Endodermal cell (in vitro differentiated cells): Measurements from ENCODE around the gene COG5. TPM values are rescaled to one million over a fixed set of nuclear protein-coding genes. Genes with fewer than 3 reads are reported as not detected.

Source experiments
- DNase-seq: peaks from one replicate; pipeline ENCODE4 v3.0.0-alpha.2; 2017
- H3K27ac ChIP-seq: 2 replicates; pipeline ENCODE4 v1.5.1; 2013; ENCODE audit warnings: mild to moderate bottlenecking, low read depth, low read length, moderate library complexity
- H3K27me3 ChIP-seq: 2 replicates; pipeline ENCODE4 v1.6.1; 2013; ENCODE audit warnings: mild to moderate bottlenecking, low read length, moderate library complexity; ENCODE audit not compliant: insufficient read depth, control insufficient read depth, poor library complexity, severe bottlenecking
- H3K36me3 ChIP-seq: 2 replicates; pipeline ENCODE4 v1.7.0; 2013; ENCODE audit warnings: mild to moderate bottlenecking, low read length, moderate library complexity; ENCODE audit not compliant: control insufficient read depth, insufficient read depth
- H3K4me1 ChIP-seq: one replicate; pipeline ENCODE4 v1.7.0; 2013; ENCODE audit warnings: low read length; ENCODE audit not compliant: control insufficient read depth, insufficient read depth
- H3K4me3 ChIP-seq: 2 replicates; pipeline ENCODE4 v1.5.1; 2013; ENCODE audit warnings: mild to moderate bottlenecking, low read length, moderate library complexity
- H3K9ac ChIP-seq: 2 replicates; pipeline ENCODE4 v1.6.1; 2013; ENCODE audit warnings: mild to moderate bottlenecking, low read length, moderate library complexity; ENCODE audit not compliant: poor library complexity, severe bottlenecking; ENCODE audit errors: extremely low read depth
- H3K9me3 ChIP-seq: 2 replicates; pipeline ENCODE4 v1.6.1; 2013; ENCODE audit warnings: mild to moderate bottlenecking, low read length, moderate library complexity; ENCODE audit not compliant: control insufficient read depth
- H3K27ac Mint-ChIP-seq: 2 replicates; pipeline ENCODE4 v1.8.0; 2020; ENCODE audit warnings: mixed read lengths
- H3K27me3 Mint-ChIP-seq: 2 replicates; pipeline ENCODE4 v1.8.0; 2021; ENCODE audit warnings: mild to moderate bottlenecking, mixed read lengths; ENCODE audit not compliant: insufficient read depth
- H3K36me3 Mint-ChIP-seq: 2 replicates; pipeline ENCODE4 v1.8.0; 2020; ENCODE audit warnings: low read depth, mixed read lengths
- H3K4me1 Mint-ChIP-seq: 2 replicates; pipeline ENCODE4 v1.8.0; 2020; ENCODE audit warnings: mixed read lengths
- H3K4me3 Mint-ChIP-seq: 2 replicates; pipeline ENCODE4 v1.8.0; 2020; ENCODE audit warnings: mild to moderate bottlenecking, moderate library complexity, mixed read lengths
- H3K9me3 Mint-ChIP-seq: 2 replicates; pipeline ENCODE4 v1.8.0; 2020; ENCODE audit warnings: mild to moderate bottlenecking, mixed read lengths
- WGBS, 2 experiments: methylation state at CpG; one replicate each; pipeline versions ENCODE4 v1.1.5 to v1.1.7; 2013; ENCODE audit warnings: missing lambda C conversion rate in 2 of 2, mixed read lengths in 1 of 2; ENCODE audit not compliant: insufficient coverage in 1 of 2, insufficient read length in 1 of 2; 5-methylcytosine and 5-hydroxymethylcytosine counted together
- total RNA-seq, 2 donors: library from RNA; stranded (reverse); fragmentation: NEBNext Ultra II Directional in 1 of 2; extraction: Animal tissue kit (Norgen Biotek cat#: 25700) in 1 of 2; gene quantifications; 2 replicates in 1 of 2; 3 replicates in 1 of 2; pipeline ENCODE4 v1.2.1, GENCODE V29; 2021
- TF ChIP-seq, protein P1 (sequence below): fragments of 200-600 bp; sonication (generic); conservative IDR thresholded peaks from 2 replicates; pipeline ENCODE4 v1.5.0; 2021; ENCODE audit warnings: antibody characterized with exemption, mild to moderate bottlenecking

COG5 gene
- total RNA-seq, 2 donors from 2014 or later, result 25.5 to 34.7 TPM

DNA sequence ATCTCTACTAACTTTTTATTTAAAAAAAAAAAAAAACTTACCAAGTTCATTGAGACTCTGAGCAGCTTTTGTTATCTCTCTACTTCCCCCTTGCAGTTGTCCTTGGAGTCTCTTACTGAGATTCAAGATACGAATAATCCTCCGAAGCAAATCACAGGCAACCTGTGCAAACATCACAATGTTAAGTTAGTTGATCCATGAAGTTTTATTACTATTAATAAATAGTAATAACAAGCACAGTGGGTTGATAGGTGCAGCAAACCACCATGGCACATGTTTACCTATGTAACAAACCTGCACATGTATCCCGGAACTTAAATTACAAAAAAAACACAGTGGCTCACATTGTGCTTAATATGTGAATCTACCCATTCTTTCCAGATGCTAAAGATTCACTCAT, 36.5 kb downstream of the COG5 start:
- peaks cover 5% of the 10 kb centered on the region for H3K4me1 Mint-ChIP-seq
- H3K4me1 ChIP-seq, result no peaks in the 10 kb centered on the region
- no peaks in the 10 kb centered on the region for H3K9me3 ChIP-seq
- WGBS, 2 experiments, result 95 to 100% methylated on average over 1 to 3 of the region's 3 CpGs
- H3K36me3 Mint-ChIP-seq, result peaks cover 33% of the 10 kb centered on the region
- no peaks in the 10 kb centered on the region for H3K27me3 ChIP-seq
- no peak overlapping the region for H3K4me3 ChIP-seq
- TF ChIP-seq, protein P1, sequence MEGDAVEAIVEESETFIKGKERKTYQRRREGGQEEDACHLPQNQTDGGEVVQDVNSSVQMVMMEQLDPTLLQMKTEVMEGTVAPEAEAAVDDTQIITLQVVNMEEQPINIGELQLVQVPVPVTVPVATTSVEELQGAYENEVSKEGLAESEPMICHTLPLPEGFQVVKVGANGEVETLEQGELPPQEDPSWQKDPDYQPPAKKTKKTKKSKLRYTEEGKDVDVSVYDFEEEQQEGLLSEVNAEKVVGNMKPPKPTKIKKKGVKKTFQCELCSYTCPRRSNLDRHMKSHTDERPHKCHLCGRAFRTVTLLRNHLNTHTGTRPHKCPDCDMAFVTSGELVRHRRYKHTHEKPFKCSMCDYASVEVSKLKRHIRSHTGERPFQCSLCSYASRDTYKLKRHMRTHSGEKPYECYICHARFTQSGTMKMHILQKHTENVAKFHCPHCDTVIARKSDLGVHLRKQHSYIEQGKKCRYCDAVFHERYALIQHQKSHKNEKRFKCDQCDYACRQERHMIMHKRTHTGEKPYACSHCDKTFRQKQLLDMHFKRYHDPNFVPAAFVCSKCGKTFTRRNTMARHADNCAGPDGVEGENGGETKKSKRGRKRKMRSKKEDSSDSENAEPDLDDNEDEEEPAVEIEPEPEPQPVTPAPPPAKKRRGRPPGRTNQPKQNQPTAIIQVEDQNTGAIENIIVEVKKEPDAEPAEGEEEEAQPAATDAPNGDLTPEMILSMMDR, result no peak
- H3K9ac ChIP-seq, result no peak overlapping the region
- H3K9me3 Mint-ChIP-seq, result no peaks in the 10 kb centered on the region
- H3K36me3 ChIP-seq, result peaks cover 12% of the 10 kb centered on the region
- peak overlapping the region; percentile 40 for H3K27ac Mint-ChIP-seq
- no peak for DNase-seq
- H3K27me3 Mint-ChIP-seq, result no peaks in the 10 kb centered on the region
- H3K27ac ChIP-seq, result no peak overlapping the region
- H3K4me3 Mint-ChIP-seq, result no peak overlapping the region

DNA sequence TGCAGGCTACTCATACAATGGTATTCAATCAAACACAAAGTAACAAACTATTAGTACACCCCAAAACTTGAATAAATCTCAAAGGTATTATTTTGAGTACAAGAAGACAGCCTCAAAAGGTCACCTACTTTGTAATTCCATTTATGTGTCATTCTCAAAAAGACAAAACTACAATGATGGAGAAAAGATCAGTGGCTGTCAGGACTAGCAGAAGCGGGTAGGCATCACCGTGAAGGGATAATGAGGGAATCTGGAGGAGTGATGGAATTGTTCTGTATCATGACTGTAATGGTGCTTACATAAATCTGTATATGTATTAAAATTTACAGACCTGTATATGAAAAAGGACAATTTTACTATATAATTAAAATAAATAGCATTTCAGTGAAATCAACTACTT, 37.0 kb downstream of the COG5 start:
- no peak overlapping the region for H3K27ac ChIP-seq
- H3K4me3 ChIP-seq, result no peak overlapping the region
- H3K4me1 ChIP-seq, result no peaks in the 10 kb centered on the region
- Mint-ChIP-seq H3K27ac (no peak overlapping the region), H3K9me3 (no peaks in the 10 kb centered on the region), H3K27me3 (no peaks in the 10 kb centered on the region), H3K4me3 (no peak overlapping the region), H3K4me1 (peaks cover 5% of the 10 kb centered on the region), H3K36me3 (peaks cover 37% of the 10 kb centered on the region)
- WGBS, 2 experiments, result 93 to 100% methylated on average over 1 to 2 of the region's 2 CpGs
- no peaks in the 10 kb centered on the region for H3K27me3 ChIP-seq
- H3K9ac ChIP-seq, result no peak overlapping the region
- TF ChIP-seq, protein P1, result no peak
- no peak for DNase-seq
- peaks cover 14% of the 10 kb centered on the region for H3K36me3 ChIP-seq
- no peaks in the 10 kb centered on the region for H3K9me3 ChIP-seq

DNA sequence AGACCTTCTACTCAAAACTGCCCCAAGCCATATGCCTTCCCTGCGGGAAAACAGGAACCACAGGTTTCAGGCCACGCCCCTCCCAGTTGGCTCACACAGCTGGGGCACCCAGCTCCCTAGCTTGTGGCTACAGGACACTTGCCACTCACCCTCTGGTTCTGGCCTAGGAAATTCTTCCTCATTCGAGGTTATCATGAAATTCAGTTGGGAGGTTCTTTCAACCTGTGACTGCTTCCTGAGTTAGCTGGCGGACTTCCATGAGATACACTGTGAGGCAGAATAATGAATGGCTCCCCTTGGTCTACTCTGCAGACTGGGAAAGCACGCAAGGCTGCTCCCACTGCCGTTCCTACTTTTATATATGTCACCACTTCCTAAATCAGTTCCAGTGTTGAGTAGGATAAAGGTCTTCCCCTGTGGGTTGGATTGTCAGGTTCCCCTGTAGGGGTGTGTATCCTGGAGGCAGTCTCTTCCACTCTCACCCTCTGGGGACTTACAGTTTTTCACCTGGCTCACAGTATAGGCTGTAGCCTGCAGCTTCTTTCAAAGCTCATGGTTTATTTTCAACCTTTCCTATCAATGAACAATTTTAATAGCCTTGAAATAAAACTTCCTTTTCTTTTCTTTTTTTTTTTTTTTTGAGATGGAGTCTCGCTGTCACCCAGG, 56.9 kb downstream of the COG5 start:
- TF ChIP-seq, protein P1, result no peak
- H3K36me3 Mint-ChIP-seq, result peaks cover 32% of the 10 kb centered on the region
- 92 to 94% methylated on average over 3 to 5 of the region's 7 CpGs for WGBS, 2 experiments

More for the DNA sequence above, 56.9 kb downstream of the COG5 start:
- Histone ChIP-seq H3K27ac (no peak overlapping the region), H3K27me3 (no peaks in the 10 kb centered on the region), H3K9me3 (peaks cover 16% of the 10 kb centered on the region), H3K4me3 (no peak overlapping the region), H3K4me1 (no peaks in the 10 kb centered on the region), H3K9ac (no peak overlapping the region), H3K36me3 (no peaks in the 10 kb centered on the region)
- no peaks in the 10 kb centered on the region for H3K27me3 Mint-ChIP-seq
- H3K4me3 Mint-ChIP-seq, result no peak overlapping the region
- peaks cover 5% of the 10 kb centered on the region for H3K4me1 Mint-ChIP-seq
- no peak for DNase-seq
- H3K9me3 Mint-ChIP-seq, result peaks cover 39% of the 10 kb centered on the region
- H3K27ac Mint-ChIP-seq, result no peak overlapping the region
